Mammary epithelial cell (primary cell): ENCODE measurements around the gene MYOM3.

Experiments
- EZH2 ChIP-seq: IDR thresholded peaks from 2 replicates; pipeline ENCODE4 v1.6.1; 2012; ENCODE audit warnings: low read length, inconsistent platforms, borderline replicate concordance
- TF ChIP-seq, protein P1 (sequence below), 2 donors: IDR thresholded peaks in 1 of 2; conservative IDR thresholded peaks in 1 of 2; 2 replicates each; pipeline ENCODE4 v1.5.1; 2011 to 2012; ENCODE audit warnings: inconsistent platforms in 2 of 2, low read length in 2 of 2, mild to moderate bottlenecking in 2 of 2, control low read depth in 1 of 2, low read depth in 1 of 2; ENCODE audit not compliant: insufficient read depth in 1 of 2; ENCODE audit errors: extremely low read depth in 1 of 2

DNA sequence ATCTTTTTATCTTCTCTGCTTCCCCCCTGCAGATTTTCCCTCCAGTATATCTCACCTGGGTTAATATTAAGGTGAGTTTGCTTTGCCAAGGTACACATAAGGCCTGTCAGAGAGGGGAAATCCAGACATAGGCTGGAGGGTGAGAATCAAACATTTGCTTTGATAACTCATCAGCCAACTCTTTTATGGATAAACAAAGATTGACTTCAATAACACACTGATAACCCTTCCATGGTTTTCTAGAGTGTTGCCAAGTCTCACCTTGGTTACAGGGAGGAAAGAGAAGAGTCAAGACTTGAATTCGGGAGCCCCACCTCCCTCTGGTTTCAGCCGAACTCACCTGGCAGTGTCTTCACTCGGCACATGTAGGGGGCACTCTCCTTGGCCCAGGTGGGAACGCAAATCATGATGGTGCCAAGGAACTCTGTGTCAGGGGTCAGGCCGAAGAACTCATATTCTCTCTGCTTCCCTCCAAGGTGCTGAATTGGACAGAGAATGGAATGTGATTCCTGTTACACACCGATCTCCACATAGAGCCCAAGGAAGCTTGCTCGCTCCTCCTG lies 15.9 kb upstream of the MYOM3 start:
- TF ChIP-seq EZH2 = no peak
- TF ChIP-seq, protein P1, sequence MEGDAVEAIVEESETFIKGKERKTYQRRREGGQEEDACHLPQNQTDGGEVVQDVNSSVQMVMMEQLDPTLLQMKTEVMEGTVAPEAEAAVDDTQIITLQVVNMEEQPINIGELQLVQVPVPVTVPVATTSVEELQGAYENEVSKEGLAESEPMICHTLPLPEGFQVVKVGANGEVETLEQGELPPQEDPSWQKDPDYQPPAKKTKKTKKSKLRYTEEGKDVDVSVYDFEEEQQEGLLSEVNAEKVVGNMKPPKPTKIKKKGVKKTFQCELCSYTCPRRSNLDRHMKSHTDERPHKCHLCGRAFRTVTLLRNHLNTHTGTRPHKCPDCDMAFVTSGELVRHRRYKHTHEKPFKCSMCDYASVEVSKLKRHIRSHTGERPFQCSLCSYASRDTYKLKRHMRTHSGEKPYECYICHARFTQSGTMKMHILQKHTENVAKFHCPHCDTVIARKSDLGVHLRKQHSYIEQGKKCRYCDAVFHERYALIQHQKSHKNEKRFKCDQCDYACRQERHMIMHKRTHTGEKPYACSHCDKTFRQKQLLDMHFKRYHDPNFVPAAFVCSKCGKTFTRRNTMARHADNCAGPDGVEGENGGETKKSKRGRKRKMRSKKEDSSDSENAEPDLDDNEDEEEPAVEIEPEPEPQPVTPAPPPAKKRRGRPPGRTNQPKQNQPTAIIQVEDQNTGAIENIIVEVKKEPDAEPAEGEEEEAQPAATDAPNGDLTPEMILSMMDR (conservative IDR thresholded peaks at IDR 0.05 in 1 of 2, IDR thresholded peaks at IDR 0.05 in 1 of 2; ENCODE audit: extremely low read depth in 1 of 2, insufficient read depth in 1 of 2, low read depth in 1 of 2, low read length in 2 of 2) = no peak
